ENCODE measurements around the gene SDF2. TPM values are rescaled to one million over a fixed set of nuclear protein-coding genes. Genes with fewer than 3 reads are reported as not detected.
"Not testable (repeated sequence)": the region's sequence is repeated elsewhere in the genome, so short reads cannot be mapped to it uniquely, and the experiment has no call there.

The SDF2 gene
- total RNA-seq, 4 donors from 2014 or later: 36.6 to 47.4 (median 38.0) TPM

DNA sequence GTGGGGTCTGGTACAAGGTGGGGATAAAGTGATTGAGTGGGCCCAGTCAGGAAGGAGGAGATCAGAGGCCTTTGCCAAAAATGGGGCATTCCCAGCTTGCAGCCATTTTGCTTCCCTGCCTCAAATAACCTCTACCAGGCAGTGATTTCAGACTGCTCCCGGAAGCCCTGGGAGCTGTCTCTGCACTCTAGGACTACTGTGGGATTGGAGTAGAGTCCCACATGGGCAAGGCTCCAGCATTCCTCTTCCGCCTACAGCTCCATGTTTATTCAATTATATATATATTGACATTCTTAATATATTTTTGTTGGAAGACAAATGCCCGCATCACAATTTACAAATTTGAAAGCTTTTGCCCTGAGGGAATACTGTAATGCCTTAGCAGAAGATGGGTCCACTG, 13.8 kb upstream of the SDF2 start:
- intact Hi-C loops (cut with DNase I; ENCODE audit: low total_unique reads): no loop called here
- peak in 1 of 2 donors; percentile 61 for DNase-seq (ENCODE audit: low spot score in 2 of 2)
- TF ChIP-seq, protein P1, sequence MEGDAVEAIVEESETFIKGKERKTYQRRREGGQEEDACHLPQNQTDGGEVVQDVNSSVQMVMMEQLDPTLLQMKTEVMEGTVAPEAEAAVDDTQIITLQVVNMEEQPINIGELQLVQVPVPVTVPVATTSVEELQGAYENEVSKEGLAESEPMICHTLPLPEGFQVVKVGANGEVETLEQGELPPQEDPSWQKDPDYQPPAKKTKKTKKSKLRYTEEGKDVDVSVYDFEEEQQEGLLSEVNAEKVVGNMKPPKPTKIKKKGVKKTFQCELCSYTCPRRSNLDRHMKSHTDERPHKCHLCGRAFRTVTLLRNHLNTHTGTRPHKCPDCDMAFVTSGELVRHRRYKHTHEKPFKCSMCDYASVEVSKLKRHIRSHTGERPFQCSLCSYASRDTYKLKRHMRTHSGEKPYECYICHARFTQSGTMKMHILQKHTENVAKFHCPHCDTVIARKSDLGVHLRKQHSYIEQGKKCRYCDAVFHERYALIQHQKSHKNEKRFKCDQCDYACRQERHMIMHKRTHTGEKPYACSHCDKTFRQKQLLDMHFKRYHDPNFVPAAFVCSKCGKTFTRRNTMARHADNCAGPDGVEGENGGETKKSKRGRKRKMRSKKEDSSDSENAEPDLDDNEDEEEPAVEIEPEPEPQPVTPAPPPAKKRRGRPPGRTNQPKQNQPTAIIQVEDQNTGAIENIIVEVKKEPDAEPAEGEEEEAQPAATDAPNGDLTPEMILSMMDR (IDR thresholded peaks at IDR 0.05): no peak
- no peak for TF ChIP-seq POLR2A (IDR thresholded peaks at IDR 0.05)
- 74 to 75% methylated on average over 3 of the region's 3 CpGs for WGBS, 2 donors
- H3K4me3 ChIP-seq (ENCODE audit: low read depth, poor library complexity, severe bottlenecking): no peak overlapping the region

DNA sequence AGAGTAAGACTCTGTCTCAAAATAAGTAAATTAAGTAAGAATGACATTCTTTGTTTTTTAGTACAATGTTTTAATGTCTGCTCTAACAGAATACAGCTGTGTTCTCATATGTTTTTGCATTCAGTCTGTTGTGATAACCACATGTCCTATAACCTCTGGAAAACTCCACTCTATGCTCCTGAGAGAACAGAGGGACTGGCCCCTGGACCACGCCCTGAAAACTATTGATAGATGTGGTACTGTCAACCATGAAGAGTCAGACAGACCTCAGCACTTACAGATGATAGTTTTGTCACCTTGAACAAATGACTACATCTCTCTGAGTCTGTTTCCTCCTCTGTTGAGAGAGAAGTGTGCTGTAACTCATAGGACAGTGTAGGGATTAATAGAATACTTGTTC, 8.2 kb upstream of the SDF2 start:
- 86 to 90% methylated on average over 1 of the region's 1 CpG for WGBS, 2 donors
- intact Hi-C loops (cut with DNase I; ENCODE audit: low total_unique reads): no loop called here
- no peak overlapping the region for H3K4me3 ChIP-seq (ENCODE audit: low read depth, poor library complexity, severe bottlenecking)
- TF ChIP-seq, protein P1 (IDR thresholded peaks at IDR 0.05): no peak
- no peak for TF ChIP-seq POLR2A (IDR thresholded peaks at IDR 0.05)
- peak in 1 of 2 donors; percentile 5 for DNase-seq (ENCODE audit: low spot score in 2 of 2)

DNA sequence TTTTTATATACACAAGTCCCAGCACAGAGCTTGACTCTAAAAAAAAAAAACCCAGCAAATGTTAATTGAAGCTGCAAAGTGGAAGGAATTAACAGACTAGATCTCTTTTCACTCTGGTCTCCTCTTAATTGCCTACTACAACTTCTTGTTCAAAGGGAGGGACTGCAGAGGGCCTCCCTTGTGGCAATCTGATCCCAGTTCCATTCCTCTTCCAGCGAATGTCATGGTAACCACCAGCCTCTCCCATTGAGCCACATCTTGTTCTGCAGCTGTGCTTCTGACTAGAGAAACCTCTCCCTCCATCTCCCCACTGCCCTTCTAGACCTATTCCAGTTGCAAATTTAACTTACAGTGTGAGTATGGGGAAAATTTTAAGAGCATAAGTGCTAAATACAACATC, 6.2 kb upstream of the SDF2 start:
- WGBS, 2 donors: 36 to 56% methylated on average over 1 of the region's 1 CpG
- DNase-seq (ENCODE audit: low spot score in 2 of 2): peak in 1 of 2 donors; percentile 12
- intact Hi-C loops (cut with DNase I; ENCODE audit: low total_unique reads): no loop called here
- TF ChIP-seq, protein P1 (IDR thresholded peaks at IDR 0.05): no peak
- no peak overlapping the region for H3K4me3 ChIP-seq (ENCODE audit: low read depth, poor library complexity, severe bottlenecking)

DNA sequence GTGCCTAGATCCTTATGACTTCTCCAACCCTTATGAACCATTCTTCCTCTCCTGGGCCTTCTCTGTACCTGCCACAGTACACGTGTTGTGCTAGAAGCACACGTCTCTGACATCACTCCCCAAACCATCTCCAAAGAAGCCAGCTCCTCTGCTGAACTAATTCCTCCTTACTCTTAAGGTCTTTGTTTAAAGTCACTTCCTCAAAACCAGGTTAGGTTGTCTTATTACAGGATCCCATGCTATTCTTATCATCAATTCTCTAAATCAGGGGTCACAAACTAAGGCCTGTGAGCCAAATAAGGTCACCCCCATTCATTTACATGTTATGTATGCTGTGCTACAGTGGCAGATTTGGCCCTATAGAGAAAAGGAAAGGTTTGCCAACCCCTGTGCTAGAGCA, 4.3 kb upstream of the SDF2 start:
- no peak overlapping the region for H3K4me3 ChIP-seq (ENCODE audit: low read depth, poor library complexity, severe bottlenecking)
- DNase-seq (ENCODE audit: low spot score in 2 of 2): no peak
- 76 to 82% methylated on average over 2 of the region's 2 CpGs for WGBS, 2 donors
- no peak for TF ChIP-seq POLR2A (IDR thresholded peaks at IDR 0.05)
- intact Hi-C loops (cut with DNase I; ENCODE audit: low total_unique reads): no loop called here

DNA sequence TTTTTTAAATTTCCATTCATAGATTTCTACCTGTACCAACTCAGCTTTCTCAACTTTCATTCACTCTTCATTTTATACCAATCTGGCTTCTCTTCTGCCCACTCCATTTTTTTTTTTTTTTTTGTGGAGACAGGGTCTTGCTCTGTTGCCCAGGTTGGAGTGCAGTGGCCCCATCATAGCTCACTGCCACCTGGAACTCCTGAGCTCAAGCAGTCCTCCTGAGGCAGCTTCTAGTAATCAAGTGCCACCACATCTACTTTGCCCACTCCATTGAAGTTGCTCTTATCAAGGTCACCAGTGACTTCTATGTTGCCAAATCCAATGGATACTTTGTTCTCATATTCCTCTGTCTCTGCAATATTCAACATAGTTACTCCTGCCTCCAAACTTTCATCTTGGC, 2.0 kb upstream of the SDF2 start:
- DNase-seq (ENCODE audit: low spot score in 2 of 2): peak in 1 of 2 donors; percentile 13
- no peak for TF ChIP-seq POLR2A (IDR thresholded peaks at IDR 0.05)
- TF ChIP-seq, protein P1 (IDR thresholded peaks at IDR 0.05): no peak
- no peak overlapping the region for H3K4me3 ChIP-seq (ENCODE audit: low read depth, poor library complexity, severe bottlenecking)
- intact Hi-C loops (cut with DNase I; ENCODE audit: low total_unique reads): no loop called here

DNA sequence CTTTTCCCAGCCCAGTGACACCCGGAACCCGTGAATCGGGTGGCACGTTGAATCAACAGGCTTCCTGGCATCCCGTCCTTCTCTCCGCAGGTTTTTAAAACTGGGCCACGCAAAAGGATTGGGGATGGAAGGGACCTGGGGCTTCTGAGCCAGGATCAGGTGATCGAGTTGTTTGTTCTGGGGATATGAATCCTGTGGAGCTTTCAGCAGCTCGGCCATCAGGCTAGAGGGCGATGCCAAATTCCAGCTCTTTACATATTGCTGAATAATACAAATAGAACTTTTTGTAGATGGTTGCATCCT, 772 bp upstream of the SDF2 start:
- TF ChIP-seq, protein P1 (IDR thresholded peaks at IDR 0.05): no peak
- TF ChIP-seq POLR2A (IDR thresholded peaks at IDR 0.05): no peak
- 0% methylated on average over 10 of the region's 10 CpGs for WGBS, 2 donors
- H3K4me3 ChIP-seq (ENCODE audit: low read depth, poor library complexity, severe bottlenecking): peak overlapping the region; percentile 68
- intact Hi-C loops (cut with DNase I; ENCODE audit: low total_unique reads): no loop called here
- DNase-seq (ENCODE audit: low spot score in 2 of 2): no peak

DNA sequence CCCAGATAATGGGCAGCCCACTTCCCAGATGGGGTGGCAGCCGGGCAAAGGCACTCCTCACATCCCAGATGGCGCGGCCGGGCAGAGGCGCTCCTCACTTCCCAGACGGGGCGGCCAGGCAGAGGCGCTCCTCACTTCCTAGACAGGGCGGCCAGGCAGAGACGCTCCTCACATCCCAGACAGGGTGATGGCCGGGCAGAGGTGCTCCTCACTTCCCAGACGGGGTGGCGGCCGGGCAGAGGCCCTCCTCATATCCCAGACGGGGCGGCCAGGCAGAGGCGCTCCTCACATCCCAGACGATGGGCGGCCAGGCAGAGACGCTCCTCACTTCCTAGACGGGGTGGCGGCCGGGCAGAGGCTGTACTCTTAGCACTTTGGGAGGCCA, 2.2 kb downstream of the SDF2 start:
- intact Hi-C loops (cut with DNase I; ENCODE audit: low total_unique reads); DNase-seq (ENCODE audit: low spot score in 2 of 2); H3K4me3 ChIP-seq (ENCODE audit: low read depth, poor library complexity, severe bottlenecking): not testable (repeated sequence)
- 95 to 97% methylated on average over 5 to 23 of the region's 23 CpGs for WGBS, 2 donors

DNA sequence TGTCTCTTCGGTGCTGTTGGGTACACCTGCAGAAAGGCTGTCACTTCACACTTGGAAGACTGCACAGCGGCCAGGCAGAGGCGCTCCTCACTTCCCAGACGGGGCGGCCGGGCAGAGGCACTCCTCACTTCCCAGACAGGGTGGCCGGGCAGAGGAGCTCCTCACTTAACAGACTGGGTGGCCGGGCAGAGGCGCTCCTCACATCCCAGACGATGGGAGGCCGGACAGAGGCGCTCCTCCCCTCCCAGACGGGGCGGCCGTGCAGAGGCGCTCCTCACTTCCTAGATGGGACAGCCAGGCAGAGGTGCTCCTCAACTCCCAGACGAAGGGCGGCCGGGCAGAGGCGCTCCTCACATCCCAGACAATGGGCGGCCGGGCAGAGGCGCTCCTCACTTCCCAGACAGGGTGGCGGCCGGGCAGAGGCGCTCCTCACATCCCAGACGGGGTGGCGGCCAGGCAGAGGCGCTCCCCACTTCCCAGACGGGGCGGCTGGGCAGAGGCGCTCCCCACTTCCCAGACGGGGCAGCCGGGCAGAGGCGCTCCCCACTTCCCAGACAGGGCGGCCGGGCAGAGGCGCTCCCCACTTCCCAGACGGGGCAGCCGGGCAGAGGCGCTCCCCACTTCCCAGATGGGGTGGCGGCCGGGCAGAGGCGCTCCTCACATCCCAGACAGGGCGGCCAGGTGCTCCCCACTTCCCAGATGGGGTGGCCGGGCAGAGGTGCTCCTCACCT, 2.8 kb downstream of the SDF2 start:
- DNase-seq (ENCODE audit: low spot score in 2 of 2): peak in 1 of 2 donors; percentile 78
- 95 to 97% methylated on average over 37 of the region's 46 CpGs for WGBS, 2 donors
- H3K4me3 ChIP-seq (ENCODE audit: low read depth, poor library complexity, severe bottlenecking); intact Hi-C loops (cut with DNase I; ENCODE audit: low total_unique reads): not testable (repeated sequence)

DNA sequence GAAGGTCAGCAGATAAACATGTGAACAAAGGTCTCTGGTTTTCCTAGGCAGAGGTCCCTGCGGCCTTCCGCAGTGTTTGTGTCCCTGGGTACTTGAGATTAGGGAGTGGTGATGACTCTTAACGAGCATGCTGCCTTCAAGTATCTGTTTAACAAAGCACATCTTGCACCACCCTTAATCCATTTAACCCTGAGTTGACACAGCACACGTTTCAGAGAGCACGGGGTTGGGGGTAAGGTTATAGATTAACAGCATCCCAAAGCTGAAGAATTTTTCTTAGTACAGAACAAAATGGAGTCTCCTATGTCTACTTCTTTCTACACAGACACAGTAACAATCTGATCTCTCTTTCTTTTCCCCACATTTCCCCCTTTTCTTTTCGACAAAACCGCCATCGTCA, 3.4 kb downstream of the SDF2 start:
- WGBS, 2 donors: 91 to 93% methylated on average over 8 of the region's 8 CpGs
- H3K4me3 ChIP-seq (ENCODE audit: low read depth, poor library complexity, severe bottlenecking); intact Hi-C loops (cut with DNase I; ENCODE audit: low total_unique reads); DNase-seq (ENCODE audit: low spot score in 2 of 2): not testable (repeated sequence)
